ENCODE data around the gene CNTNAP1. TPM values are rescaled to one million over a fixed set of nuclear protein-coding genes. Genes with fewer than 3 reads are reported as not detected.

CNTNAP1 gene
- total RNA-seq, 2 experiments from 2014 or later, result 2.9 to 3.8 TPM

GRCh38 chr17:42669705-42669976 lies 12.7 kb upstream of the CNTNAP1 start:
- CTCF ChIA-PET, result interaction anchor here (0.6 to 3.5 kb wide), 5 partner anchors 13 to 98 kb away, joined by 3 to 12 read pairs (median 3); partner anchors contain the start of gene PSMC3IP
- POLR2A ChIA-PET, result no interaction called here

DNA sequence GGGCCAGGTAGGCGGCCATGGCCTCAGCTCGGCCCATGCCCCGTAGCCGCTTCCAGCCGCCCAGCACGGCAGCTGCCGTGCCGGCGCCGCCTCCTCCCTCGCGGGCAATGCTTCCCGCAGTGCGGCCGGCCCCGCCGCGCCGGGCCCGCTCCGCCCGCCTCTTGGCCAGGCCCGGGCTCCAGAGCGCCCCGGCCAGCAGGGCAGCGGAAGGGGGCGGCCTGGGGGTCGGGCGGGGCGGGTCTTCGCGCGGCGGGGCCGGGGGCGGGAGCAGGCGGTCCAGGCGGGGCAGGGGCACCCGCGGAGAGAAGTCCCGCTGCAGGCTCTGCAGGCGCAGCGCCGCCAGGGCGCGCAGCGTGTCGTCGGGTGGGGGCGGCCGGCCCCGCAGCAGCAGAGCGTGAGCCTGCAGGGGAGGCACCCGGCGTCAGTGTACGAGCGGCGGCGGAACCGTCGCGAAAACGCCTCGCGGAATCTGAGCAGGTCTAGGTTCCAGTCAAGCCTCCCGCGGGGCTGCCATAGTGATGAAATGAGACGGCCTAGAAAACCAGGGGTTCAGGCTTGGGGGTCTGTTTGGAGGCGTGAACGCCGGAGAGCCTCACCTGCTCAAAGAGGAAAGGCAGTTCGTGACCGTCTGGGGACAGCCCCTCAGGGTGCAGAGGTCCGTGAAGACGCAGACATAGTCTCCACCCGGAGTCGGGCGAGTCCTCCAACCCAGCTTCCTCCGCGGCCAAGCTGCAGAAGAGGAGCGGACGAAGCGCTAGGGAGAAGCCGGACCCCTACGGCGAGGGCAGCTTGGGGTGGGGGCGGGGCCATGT lies 12.1 kb upstream of the CNTNAP1 start:
- CTCF ChIA-PET, result interaction anchor here (0.6 to 3.5 kb wide), 5 partner anchors 13 to 259 kb away, joined by 3 to 12 read pairs (median 4); partner anchors contain the start of gene PSMC3IP
- POLR2A ChIA-PET, result no interaction called here

- ChIA-PET POLR2A (no interaction called here), CTCF (interaction anchor here (1.0 to 3.5 kb wide), 3 partner anchors 62 to 258 kb away, joined by 3 to 12 read pairs (median 4); partner anchors contain the start of gene PSMC3IP)
Observed at GRCh38 chr17:42670789-42671657, 11.3 kb upstream of the CNTNAP1 start.

GRCh38 chr17:42672038-42672437 lies 10.3 kb upstream of the CNTNAP1 start:
- POLR2A ChIA-PET, result no interaction called here

DNA sequence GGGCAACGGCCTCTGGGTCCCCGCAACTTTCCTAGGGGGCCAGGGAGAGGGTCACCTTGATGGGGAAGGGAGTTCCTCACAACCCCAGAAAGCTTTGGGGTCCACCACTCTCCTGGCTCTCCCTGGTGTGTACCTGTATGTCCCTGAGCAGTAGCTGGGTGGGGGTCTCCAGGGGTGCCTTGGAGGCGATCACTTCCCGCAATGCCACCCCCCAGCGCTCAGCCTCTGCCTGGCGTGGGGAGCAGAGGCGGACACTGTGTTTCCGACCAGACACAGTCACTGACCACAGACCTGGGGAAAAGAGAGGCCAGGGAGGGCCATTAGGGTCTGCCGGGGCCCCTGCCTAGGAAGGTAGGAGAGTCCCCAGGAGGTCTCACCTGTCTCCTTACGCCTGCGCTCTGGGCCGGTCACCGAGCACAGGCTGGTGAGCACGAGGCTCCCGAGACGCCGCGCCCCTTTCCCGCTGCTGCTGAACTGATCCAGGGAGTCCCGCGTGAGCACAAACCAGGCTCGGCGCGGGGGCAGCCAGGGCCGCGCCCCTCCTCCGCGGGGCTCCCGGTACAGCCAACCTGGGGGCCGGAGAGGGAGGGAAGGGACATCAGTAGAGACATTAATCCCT lies 9.0 kb upstream of the CNTNAP1 start:
- CTCF ChIA-PET, result interaction anchor here (1.0 to 4.4 kb wide), 4 partner anchors 10 to 76 kb away, joined by 3 to 33 read pairs (median 4); partner anchors contain the start of gene TUBG2
- POLR2A ChIA-PET, result interaction anchor here (0.5 kb wide), 1 partner anchor 11 kb away, joined by 3 read pairs; no protein-coding TSS in a partner anchor

More at GRCh38 chr17:42672038-42672437, 10.3 kb upstream of the CNTNAP1 start:
- CTCF ChIA-PET, result interaction anchor here (0.8 to 3.5 kb wide), 3 partner anchors 11 to 257 kb away, joined by 3 to 12 read pairs (median 3); partner anchors contain the start of gene PSMC3IP

GRCh38 chr17:42673885-42674754 lies 8.2 kb upstream of the CNTNAP1 start:
- CTCF ChIA-PET, result interaction anchor here (0.9 to 4.4 kb wide), 5 partner anchors 9 to 77 kb away, joined by 3 to 33 read pairs (median 3); partner anchors contain the start of gene TUBG2
- POLR2A ChIA-PET, result no interaction called here

DNA sequence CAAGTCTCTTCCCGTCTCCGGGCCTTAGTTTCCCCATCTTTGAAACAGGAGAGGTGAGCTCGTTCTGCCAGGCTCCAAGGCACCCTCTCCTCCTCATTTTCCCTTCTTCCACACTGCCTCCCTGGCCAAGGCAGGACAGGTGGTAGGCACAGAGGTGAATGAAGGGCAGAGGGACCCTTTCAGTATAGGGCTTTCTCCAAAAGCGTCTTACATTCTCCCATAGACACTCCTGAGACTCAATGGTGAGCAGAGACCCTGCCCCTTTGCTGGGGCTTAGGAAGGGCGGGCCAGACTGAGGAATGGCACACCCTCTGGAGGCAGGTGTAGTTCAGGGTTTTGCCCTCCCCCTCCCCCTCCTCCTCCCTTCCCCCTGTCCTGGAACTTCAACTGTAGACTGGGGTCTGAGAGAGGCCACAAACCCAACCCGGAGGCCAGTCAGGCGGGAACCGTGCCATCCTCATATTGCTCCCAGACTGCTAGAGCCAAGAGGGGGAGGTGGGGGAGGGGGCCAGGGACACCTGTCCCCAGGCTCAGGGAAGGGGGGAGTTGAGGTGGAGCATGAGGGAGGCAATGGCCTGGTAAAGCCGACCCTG lies 7.5 kb upstream of the CNTNAP1 start:
- ChIA-PET POLR2A (no interaction called here), CTCF (interaction anchor here (0.9 to 4.4 kb wide), 3 partner anchors 9 to 47 kb away, joined by 3 to 33 read pairs (median 5); partner anchors contain the start of gene TUBG2)

GRCh38 chr17:42675348-42675964 lies 6.9 kb upstream of the CNTNAP1 start:
- ChIA-PET POLR2A (interaction anchor here (0.6 kb wide), 1 partner anchor 18 kb away, joined by 3 read pairs; no protein-coding TSS in a partner anchor), CTCF (interaction anchor here (0.6 to 4.4 kb wide), 3 partner anchors 14 to 97 kb away, joined by 5 to 33 read pairs (median 16); partner anchors contain the start of gene TUBG2)

DNA sequence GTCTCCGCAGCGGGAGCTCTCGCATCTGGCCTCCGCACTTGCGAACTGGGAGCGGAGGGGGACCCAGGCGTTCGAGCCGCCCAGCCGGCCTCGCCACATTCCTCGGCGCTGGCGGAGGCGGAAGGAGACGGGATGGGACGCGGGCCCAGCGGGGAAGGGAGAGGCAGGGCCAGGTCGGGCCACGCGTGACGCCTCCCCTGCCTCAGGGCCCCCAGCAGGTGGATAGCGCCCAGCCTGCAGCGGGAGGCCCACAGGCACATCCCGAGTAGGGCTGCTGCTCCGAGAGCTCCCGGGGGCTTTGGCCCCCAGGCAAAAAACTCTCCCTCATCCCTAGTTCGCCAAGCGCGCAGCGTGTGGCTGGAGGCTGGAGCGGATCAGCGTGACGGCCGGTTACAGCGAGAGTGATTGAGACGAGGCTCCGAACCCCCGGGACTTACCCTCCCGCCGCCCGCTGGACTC lies 6.3 kb upstream of the CNTNAP1 start:
- ChIA-PET CTCF (interaction anchor here (0.6 to 4.4 kb wide), 4 partner anchors 9 to 98 kb away, joined by 3 to 33 read pairs (median 10); partner anchors contain the start of gene TUBG2), POLR2A (interaction anchor here (0.6 kb wide), 1 partner anchor 19 kb away, joined by 3 read pairs; no protein-coding TSS in a partner anchor)

- POLR2A ChIA-PET, result no interaction called here
Observed at GRCh38 chr17:42676424-42677011, 5.8 kb upstream of the CNTNAP1 start, which contains the start of gene PLEKHH3. Gene PLEKHH3, minus strand, starts transcription at chr17:42676994. Its CDS starts 431 bp downstream, at chr17:42676563.

DNA sequence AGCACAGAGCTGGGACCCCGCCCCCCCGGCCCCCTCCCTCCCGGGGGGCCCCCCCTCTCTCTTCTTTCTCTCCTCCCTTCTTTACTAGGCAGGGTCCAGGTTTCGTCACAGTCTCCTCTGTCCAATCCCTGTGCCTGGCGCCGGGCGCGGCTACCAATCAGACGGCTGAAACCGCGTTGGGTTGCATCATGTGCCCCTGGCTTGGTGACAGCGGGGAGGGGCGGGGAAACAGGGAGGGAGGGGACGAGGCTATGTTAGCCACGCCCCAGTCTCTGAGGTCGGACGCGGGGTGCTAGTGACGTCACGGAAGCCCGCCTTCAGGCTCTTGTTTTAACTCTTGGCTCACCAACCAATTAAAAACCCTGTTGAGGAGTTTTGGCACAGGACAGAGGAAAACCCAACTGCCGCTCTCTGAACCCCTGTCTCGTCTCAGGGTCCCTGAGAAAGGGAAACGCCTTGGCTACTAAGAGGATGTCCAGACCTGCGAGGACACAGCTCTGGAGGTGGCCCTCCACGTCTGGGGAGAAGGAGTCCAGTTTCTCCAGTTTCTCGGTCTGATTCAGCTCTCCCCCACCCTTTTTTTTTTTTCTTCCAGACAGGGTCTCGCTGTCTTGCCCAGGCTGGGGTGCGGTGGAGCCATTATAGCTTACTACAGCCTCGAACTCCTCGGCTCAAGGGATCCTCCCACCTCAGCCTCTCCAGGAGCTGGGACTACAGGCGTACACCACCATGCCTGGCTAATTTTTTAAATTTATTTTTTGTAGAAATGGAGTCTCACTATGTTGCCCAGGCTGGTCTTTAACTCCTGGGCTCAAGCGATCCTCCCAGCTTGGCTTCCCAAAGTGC lies 5.1 kb upstream of the CNTNAP1 start:
- ChIA-PET POLR2A (interaction anchor here (0.6 to 2.0 kb wide), 3 partner anchors 16 to 638 kb away, joined by 3 to 5 read pairs (median 4); no protein-coding TSS in a partner anchor), CTCF (interaction anchor here (0.8 to 4.4 kb wide), 3 partner anchors 16 to 99 kb away, joined by 5 to 33 read pairs (median 16); partner anchors contain the start of gene TUBG2)

More at GRCh38 chr17:42676424-42677011, 5.8 kb upstream of the CNTNAP1 start, which contains the start of gene PLEKHH3:
- CTCF ChIA-PET, result interaction anchor here (0.6 to 4.4 kb wide), 5 partner anchors 10 to 98 kb away, joined by 3 to 33 read pairs (median 5); partner anchors contain the start of gene TUBG2

DNA sequence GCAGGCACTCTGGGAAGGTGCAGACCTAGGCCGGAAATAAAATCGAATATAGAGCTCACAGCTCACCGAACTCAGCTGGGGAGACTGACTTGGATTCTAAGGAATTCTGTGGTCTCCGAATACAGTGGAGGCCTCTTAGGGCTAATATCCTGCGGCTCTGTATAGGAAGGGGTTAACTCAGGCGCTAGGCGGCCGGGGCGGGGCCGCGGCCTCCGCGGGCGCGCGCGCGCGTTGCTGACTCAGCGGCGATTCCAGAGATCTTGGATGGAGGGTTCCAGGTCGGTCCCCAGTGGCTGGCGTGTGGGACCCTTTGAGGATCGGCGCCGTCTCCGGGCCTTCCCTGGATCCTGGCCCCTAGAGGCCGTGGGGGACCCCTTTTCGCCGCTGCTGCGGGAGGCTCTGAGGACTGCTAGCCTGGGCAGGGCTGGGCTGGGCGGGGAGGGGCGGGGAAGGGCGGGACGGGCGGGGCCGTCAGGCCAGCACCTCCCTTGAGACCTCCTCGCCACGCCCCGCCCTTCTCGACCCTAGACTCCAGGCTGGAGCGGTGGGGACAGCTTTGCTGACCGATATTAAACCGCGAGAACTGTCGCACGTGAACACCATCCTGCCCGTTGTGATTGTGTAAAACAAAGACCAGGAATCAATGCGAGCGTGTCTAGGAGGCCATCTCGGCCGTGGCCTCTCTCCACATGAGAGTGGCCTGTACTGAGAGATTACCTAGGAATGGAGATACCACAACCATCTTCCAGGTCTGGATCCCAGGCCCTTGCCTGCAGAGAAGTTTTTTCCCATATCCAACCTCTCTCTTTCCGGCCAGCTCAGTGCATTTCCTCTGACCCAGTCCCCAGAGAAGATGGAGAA lies 4.2 kb upstream of the CNTNAP1 start:
- ChIA-PET POLR2A (interaction anchor here (0.5 to 2.0 kb wide), 5 partner anchors 15 to 638 kb away, joined by 3 to 5 read pairs (median 3); no protein-coding TSS in a partner anchor), CTCF (interaction anchor here (0.5 to 2.6 kb wide), 4 partner anchors 29 to 111 kb away, joined by 3 to 16 read pairs (median 7); partner anchors contain the start of genes MLX and PSMC3IP)

DNA sequence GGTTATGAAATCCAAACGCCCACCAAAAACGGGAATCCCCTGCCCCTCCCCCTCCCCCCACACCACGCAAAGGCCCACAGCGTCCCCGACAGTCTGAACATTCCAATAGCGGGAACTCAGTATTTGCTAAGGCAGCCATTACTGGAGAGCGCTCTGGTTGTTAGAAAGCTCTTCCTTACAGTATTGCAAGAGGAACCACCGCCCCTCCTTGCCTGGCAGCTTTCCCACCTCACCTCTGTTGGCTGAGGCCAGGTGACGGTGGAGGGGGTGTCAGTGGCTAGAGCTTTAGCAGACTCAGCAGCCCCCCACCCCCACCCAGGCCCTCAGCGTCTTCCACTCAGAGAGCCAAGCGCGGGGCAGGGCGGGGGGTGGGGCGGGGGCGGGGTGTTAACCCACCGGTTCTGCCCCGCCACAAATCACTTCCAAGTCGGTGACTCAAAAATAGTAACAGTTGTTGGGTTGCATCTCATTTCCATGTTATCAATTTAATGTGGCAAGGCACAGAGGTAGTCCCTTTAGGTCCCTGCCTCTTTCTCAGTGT lies 3.3 kb upstream of the CNTNAP1 start:
- ChIA-PET CTCF (interaction anchor here (0.9 to 2.1 kb wide), 4 partner anchors 19 to 112 kb away, joined by 3 to 11 read pairs (median 3); partner anchors contain the start of genes MLX, PSMC3IP and TUBG2), POLR2A (interaction anchor here (0.5 to 2.0 kb wide), 4 partner anchors 101 to 637 kb away, joined by 3 to 5 read pairs (median 4); no protein-coding TSS in a partner anchor)

Data from activated CD8-positive, alpha-beta memory T cell treated with anti-CD3 and anti-CD28 coated beads for 36 hours (primary cell).